Testis (tissue), 2 donors: Measurements from ENCODE around the gene NUDCD3.

ENCODE experiments used
- CTCF ChIP-seq, 3 experiments: fragments of 450-650 bp in 2 of 3; fragments of 200-600 bp in 1 of 3; sonication (generic) in 1 of 3; IDR thresholded peaks; one replicate each; pipeline ENCODE4 v1.5.1; 2016 to 2019; ENCODE audit warnings: antibody characterized with exemption in 3 of 3, mild to moderate bottlenecking in 2 of 3, moderate library complexity in 1 of 3
- POLR2A ChIP-seq: fragments of 450-650 bp; IDR thresholded peaks from one replicate; pipeline ENCODE4 v1.6.1; 2017; ENCODE audit warnings: antibody characterized with exemption, mild to moderate bottlenecking, moderate library complexity

- TF ChIP-seq CTCF (IDR thresholded peaks at IDR 0.05) (no peak), POLR2A (no peak)
Observed at GRCh38 chr7:44333911-44334733, 156.3 kb downstream of the NUDCD3 start.
